ENCODE data around the gene CEP85.

Gene CEP85

GRCh38 chr1:26278724-26279455 lies 44.9 kb downstream of the CEP85 start:
- DNase-seq = no peak

- DNase-seq = peak; percentile 83
Measured at GRCh38 chr1:26279456-26280332, 45.7 kb downstream of the CEP85 start, which contains the start of gene SH3BGRL3. Gene SH3BGRL3 (plus strand): TSS chr1:26280086. CDS start chr1:26280156, 70 bp downstream.

- DNase-seq = no peak
Measured at GRCh38 chr1:26280333-26281042, 46.5 kb downstream of the CEP85 start.

- DNase-seq = no peak
Measured at GRCh38 chr1:26281091-26281958, 47.3 kb downstream of the CEP85 start.

GRCh38 chr1:26281971-26282370 lies 48.0 kb downstream of the CEP85 start:
- no peak for DNase-seq

GRCh38 chr1:26282401-26282918 lies 48.5 kb downstream of the CEP85 start:
- DNase-seq = no peak

GRCh38 chr1:26283279-26283853 lies 49.4 kb downstream of the CEP85 start:
- DNase-seq = no peak

- DNase-seq = no peak
Measured at GRCh38 chr1:26283871-26284596, 50.0 kb downstream of the CEP85 start.

GRCh38 chr1:26284597-26285347 lies 50.8 kb downstream of the CEP85 start:
- peak; percentile 30 for DNase-seq

GRCh38 chr1:26285366-26286063 lies 51.5 kb downstream of the CEP85 start:
- no peak for DNase-seq

- DNase-seq = no peak
Measured at GRCh38 chr1:26286064-26286416, 52.0 kb downstream of the CEP85 start.

- DNase-seq = no peak
Measured at GRCh38 chr1:26287033-26287711, 53.2 kb downstream of the CEP85 start.

- no peak for DNase-seq
Measured at GRCh38 chr1:26287811-26288210, 53.8 kb downstream of the CEP85 start.

- no peak for DNase-seq
Measured at GRCh38 chr1:26288311-26288941, 54.4 kb downstream of the CEP85 start.

GRCh38 chr1:26289158-26290059 lies 55.4 kb downstream of the CEP85 start:
- no peak for DNase-seq

GRCh38 chr1:26290122-26290881 lies 56.3 kb downstream of the CEP85 start:
- no peak for DNase-seq

GRCh38 chr1:26290882-26291261 lies 56.9 kb downstream of the CEP85 start:
- DNase-seq = no peak
